NAMALWA (cell line): ENCODE measurements around the gene PIAS4.

Experiments used
- DNase-seq: peaks from one replicate; pipeline ENCODE4 v3.0.0-alpha.2; 2015; ENCODE audit warnings: low spot score

The PIAS4 gene

GRCh38 chr19:3977242-3978143 lies 30.0 kb upstream of the PIAS4 start:
- peak; percentile 59 for DNase-seq

- no peak for DNase-seq
Measured at GRCh38 chr19:3978145-3978544, 29.4 kb upstream of the PIAS4 start.

GRCh38 chr19:3979289-3979673 lies 28.3 kb upstream of the PIAS4 start:
- DNase-seq, result peak; percentile 48

GRCh38 chr19:3979674-3980352 lies 27.7 kb upstream of the PIAS4 start:
- peak; percentile 40 for DNase-seq

GRCh38 chr19:3980353-3981251 lies 26.9 kb upstream of the PIAS4 start:
- peak; percentile 33 for DNase-seq

GRCh38 chr19:3981373-3981735 lies 26.2 kb upstream of the PIAS4 start:
- no peak for DNase-seq

GRCh38 chr19:3981736-3982681 lies 25.5 kb upstream of the PIAS4 start:
- DNase-seq, result peak; percentile 34

GRCh38 chr19:3982701-3983541 lies 24.6 kb upstream of the PIAS4 start:
- peak; percentile 31 for DNase-seq

- DNase-seq, result no peak
Measured at GRCh38 chr19:3983542-3983914, 24.0 kb upstream of the PIAS4 start.

- peak; percentile 69 for DNase-seq
Measured at GRCh38 chr19:3983936-3984583, 23.5 kb upstream of the PIAS4 start.

- DNase-seq, result peak; percentile 49
Measured at GRCh38 chr19:3984584-3984907, 23.0 kb upstream of the PIAS4 start.

- DNase-seq, result peak; percentile 89
Measured at GRCh38 chr19:3984908-3985642, 22.5 kb upstream of the PIAS4 start, which contains the start of gene EEF2. TSS of gene EEF2 (minus strand) at chr19:3985463. CDS start at chr19:3985380, 83 bp downstream.

- no peak for DNase-seq
Measured at GRCh38 chr19:3985643-3986259, 21.8 kb upstream of the PIAS4 start.

- DNase-seq, result peak; percentile 93
Measured at GRCh38 chr19:3986260-3987041, 21.1 kb upstream of the PIAS4 start.

- DNase-seq, result peak; percentile 95
Measured at GRCh38 chr19:3987619-3988371, 19.7 kb upstream of the PIAS4 start.

GRCh38 chr19:3990815-3991117 lies 16.8 kb upstream of the PIAS4 start:
- no peak for DNase-seq

GRCh38 chr19:3995607-3996006 lies 11.9 kb upstream of the PIAS4 start:
- DNase-seq, result no peak
